GM21360 (cell line): ENCODE measurements around the gene CEMIP2.
"Not testable (repeated sequence)": the region's sequence is repeated elsewhere in the genome, so short reads cannot be mapped to it uniquely, and the experiment has no call there.

ENCODE experiments used
- ATAC-seq: cut with Tn5 transposase; IDR thresholded peaks from one replicate; pipeline ENCODE4 v1.9.1; 2021; ENCODE audit warnings: mild to moderate bottlenecking, moderate library complexity; ENCODE audit not compliant: unreplicated experiment

Gene CEMIP2

GRCh38 chr9:71768388-71769174 lies at the start of gene CEMIP2:
Gene CEMIP2 (minus strand): TSS chr9:71768513. CDS start chr9:71750373, 18,140 bp downstream.
- ATAC-seq, result peak; percentile 89

- no peak for ATAC-seq
Observed at GRCh38 chr9:71816916-71817451, 48.7 kb upstream of the CEMIP2 start.

- no peak for ATAC-seq
Observed at GRCh38 chr9:71814815-71815214, 46.5 kb upstream of the CEMIP2 start.

- ATAC-seq, result no peak
Observed at GRCh38 chr9:71814226-71814625, 45.9 kb upstream of the CEMIP2 start.

GRCh38 chr9:71812385-71812784 lies 44.1 kb upstream of the CEMIP2 start:
- no peak for ATAC-seq

- no peak for ATAC-seq
Observed at GRCh38 chr9:71808068-71808467, 39.8 kb upstream of the CEMIP2 start.

- ATAC-seq, result peak; percentile 94
Observed at GRCh38 chr9:71806901-71807307, 38.6 kb upstream of the CEMIP2 start.

- not testable (repeated sequence) for ATAC-seq
Observed at GRCh38 chr9:71805096-71805495, 36.8 kb upstream of the CEMIP2 start.

GRCh38 chr9:71801826-71802225 lies 33.5 kb upstream of the CEMIP2 start:
- no peak for ATAC-seq

GRCh38 chr9:71797266-71797665 lies 29.0 kb upstream of the CEMIP2 start:
- no peak for ATAC-seq

- ATAC-seq, result no peak
Observed at GRCh38 chr9:71796100-71796767, 27.9 kb upstream of the CEMIP2 start.

- peak; percentile 97 for ATAC-seq
Observed at GRCh38 chr9:71795097-71795813, 26.9 kb upstream of the CEMIP2 start.

- no peak for ATAC-seq
Observed at GRCh38 chr9:71793386-71794105, 25.2 kb upstream of the CEMIP2 start.

- ATAC-seq, result no peak
Observed at GRCh38 chr9:71791875-71792274, 23.6 kb upstream of the CEMIP2 start.

- ATAC-seq, result no peak
Observed at GRCh38 chr9:71790296-71790695, 22.0 kb upstream of the CEMIP2 start.

- ATAC-seq, result peak; percentile 68
Observed at GRCh38 chr9:71783120-71783523, 14.8 kb upstream of the CEMIP2 start.

- ATAC-seq, result peak; percentile 71
Observed at GRCh38 chr9:71781391-71781790, 13.1 kb upstream of the CEMIP2 start.

- no peak for ATAC-seq
Observed at GRCh38 chr9:71780953-71781352, 12.6 kb upstream of the CEMIP2 start.

GRCh38 chr9:71778085-71778484 lies 9.8 kb upstream of the CEMIP2 start:
- ATAC-seq, result no peak

- no peak for ATAC-seq
Observed at GRCh38 chr9:71774920-71775319, 6.6 kb upstream of the CEMIP2 start.

- ATAC-seq, result no peak
Observed at GRCh38 chr9:71772726-71773125, 4.4 kb upstream of the CEMIP2 start.
